Astrocyte (in vitro differentiated cells and primary cell): ENCODE measurements around the gene NPY4R2.
"Not testable (repeated sequence)": the region's sequence is repeated elsewhere in the genome, so short reads cannot be mapped to it uniquely, and the experiment has no call there.

Experiments
- EZH2 ChIP-seq: IDR thresholded peaks from 2 replicates; pipeline ENCODE4 v1.6.1; 2012; ENCODE audit warnings: mild to moderate bottlenecking, low read length, inconsistent platforms; ENCODE audit not compliant: insufficient read depth
- TF ChIP-seq, protein P1 (sequence below): IDR thresholded peaks from 2 replicates; pipeline ENCODE4 v1.5.1; 2011; ENCODE audit warnings: low read depth, mild to moderate bottlenecking, inconsistent platforms, low read length, moderate library complexity; ENCODE audit not compliant: insufficient read depth

DNA sequence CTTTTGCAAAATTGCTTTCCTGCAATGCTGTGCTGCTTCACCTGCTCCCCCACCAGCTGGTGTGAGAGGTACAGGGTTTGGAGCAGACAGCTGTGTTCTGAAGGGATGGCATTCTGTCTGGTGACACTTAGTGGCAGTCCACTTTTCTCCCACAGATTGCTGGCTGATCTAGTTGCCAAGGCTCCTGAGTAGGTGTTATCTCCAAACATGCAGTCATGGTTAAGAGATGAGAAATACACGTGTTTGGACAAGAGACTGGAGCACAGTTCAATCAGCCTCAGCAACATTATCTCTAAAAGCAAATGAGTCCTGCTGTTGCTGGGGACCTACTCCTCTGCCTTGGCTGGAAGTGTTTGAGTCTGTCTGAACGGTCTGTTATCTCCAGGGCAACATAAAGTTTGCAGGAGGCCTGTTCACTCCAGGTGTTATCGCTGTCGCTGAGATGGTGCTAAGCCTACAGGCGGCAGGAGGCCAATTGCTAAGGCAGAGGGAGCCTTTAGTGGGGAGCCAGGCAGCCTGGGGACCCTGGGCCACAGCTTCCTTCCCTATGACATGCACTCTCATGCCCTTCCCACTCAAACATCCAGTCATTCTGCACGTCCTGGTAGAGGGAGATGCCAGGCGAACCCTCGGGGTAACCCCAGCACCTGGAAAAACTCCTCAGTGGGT, 24.0 kb downstream of the NPY4R2 start:
- TF ChIP-seq, protein P1, sequence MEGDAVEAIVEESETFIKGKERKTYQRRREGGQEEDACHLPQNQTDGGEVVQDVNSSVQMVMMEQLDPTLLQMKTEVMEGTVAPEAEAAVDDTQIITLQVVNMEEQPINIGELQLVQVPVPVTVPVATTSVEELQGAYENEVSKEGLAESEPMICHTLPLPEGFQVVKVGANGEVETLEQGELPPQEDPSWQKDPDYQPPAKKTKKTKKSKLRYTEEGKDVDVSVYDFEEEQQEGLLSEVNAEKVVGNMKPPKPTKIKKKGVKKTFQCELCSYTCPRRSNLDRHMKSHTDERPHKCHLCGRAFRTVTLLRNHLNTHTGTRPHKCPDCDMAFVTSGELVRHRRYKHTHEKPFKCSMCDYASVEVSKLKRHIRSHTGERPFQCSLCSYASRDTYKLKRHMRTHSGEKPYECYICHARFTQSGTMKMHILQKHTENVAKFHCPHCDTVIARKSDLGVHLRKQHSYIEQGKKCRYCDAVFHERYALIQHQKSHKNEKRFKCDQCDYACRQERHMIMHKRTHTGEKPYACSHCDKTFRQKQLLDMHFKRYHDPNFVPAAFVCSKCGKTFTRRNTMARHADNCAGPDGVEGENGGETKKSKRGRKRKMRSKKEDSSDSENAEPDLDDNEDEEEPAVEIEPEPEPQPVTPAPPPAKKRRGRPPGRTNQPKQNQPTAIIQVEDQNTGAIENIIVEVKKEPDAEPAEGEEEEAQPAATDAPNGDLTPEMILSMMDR, result not testable (repeated sequence)
- TF ChIP-seq EZH2, result not testable (repeated sequence)
